ENCODE data around the gene SH3BP1.
"Not testable (repeated sequence)": the region's sequence is repeated elsewhere in the genome, so short reads cannot be mapped to it uniquely, and the experiment has no call there.

SH3BP1 gene, protein sequence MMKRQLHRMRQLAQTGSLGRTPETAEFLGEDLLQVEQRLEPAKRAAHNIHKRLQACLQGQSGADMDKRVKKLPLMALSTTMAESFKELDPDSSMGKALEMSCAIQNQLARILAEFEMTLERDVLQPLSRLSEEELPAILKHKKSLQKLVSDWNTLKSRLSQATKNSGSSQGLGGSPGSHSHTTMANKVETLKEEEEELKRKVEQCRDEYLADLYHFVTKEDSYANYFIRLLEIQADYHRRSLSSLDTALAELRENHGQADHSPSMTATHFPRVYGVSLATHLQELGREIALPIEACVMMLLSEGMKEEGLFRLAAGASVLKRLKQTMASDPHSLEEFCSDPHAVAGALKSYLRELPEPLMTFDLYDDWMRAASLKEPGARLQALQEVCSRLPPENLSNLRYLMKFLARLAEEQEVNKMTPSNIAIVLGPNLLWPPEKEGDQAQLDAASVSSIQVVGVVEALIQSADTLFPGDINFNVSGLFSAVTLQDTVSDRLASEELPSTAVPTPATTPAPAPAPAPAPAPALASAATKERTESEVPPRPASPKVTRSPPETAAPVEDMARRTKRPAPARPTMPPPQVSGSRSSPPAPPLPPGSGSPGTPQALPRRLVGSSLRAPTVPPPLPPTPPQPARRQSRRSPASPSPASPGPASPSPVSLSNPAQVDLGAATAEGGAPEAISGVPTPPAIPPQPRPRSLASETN

DNA sequence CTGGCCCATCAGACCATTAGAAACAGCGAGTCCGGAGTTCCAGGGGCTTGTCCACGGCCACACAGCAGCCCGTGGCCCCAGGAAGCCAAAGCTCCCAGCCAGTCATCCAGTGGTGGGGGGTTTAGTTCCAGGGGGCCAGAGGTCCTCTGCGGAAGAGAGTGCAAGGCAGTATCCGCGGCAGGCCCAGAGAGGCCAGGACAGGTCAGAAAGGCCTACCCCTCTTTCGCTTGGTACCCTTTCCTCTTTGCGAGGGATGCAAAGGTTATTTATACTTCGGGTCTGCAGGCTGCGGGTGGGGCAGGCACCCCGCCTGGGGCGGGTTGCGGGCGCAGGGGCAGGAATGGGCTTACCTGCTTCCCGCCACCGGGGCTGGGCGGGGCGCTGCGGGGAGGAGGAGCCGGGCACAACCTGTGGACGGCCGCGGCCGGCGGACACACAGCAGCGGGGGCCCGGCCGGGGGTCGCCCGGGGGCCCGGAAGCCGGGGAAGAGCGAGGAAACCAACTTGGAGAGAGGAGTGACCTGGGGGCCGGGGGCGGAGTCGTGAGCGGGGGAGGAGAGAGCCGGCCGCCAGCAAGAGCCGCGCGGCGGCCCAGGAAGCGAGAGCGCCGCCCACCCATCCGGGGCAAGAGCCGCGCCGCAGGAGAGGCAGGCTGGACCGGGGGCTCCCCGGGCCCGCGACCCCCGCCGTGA lies at the start of gene SH3BP1:
SH3BP1 (plus strand) TSS at position 600 of the 691 bp plus-strand sequence. CDS start 119 bp downstream, outside the sequence.
- TF ChIP-seq, protein P1, sequence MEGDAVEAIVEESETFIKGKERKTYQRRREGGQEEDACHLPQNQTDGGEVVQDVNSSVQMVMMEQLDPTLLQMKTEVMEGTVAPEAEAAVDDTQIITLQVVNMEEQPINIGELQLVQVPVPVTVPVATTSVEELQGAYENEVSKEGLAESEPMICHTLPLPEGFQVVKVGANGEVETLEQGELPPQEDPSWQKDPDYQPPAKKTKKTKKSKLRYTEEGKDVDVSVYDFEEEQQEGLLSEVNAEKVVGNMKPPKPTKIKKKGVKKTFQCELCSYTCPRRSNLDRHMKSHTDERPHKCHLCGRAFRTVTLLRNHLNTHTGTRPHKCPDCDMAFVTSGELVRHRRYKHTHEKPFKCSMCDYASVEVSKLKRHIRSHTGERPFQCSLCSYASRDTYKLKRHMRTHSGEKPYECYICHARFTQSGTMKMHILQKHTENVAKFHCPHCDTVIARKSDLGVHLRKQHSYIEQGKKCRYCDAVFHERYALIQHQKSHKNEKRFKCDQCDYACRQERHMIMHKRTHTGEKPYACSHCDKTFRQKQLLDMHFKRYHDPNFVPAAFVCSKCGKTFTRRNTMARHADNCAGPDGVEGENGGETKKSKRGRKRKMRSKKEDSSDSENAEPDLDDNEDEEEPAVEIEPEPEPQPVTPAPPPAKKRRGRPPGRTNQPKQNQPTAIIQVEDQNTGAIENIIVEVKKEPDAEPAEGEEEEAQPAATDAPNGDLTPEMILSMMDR (IDR thresholded peaks at IDR 0.05; ENCODE audit: control extremely low read depth, extremely low read depth, low read depth, missing control alignments): no peak
- peak; percentile 81 for DNase-seq (ENCODE audit: extremely low spot score)
- ChIA-PET POLR2A (interaction anchor here (0.6 kb wide), 1 partner anchor 41 kb away, joined by 5 read pairs; no protein-coding TSS in a partner anchor), CTCF (interaction anchor here (7.7 to 14.7 kb wide), 4 partner anchors 10 to 37 kb away, joined by 78 to 298 read pairs (median 219); partner anchors contain the start of genes GGA1, LGALS1, NOL12 and PDXP)

DNA sequence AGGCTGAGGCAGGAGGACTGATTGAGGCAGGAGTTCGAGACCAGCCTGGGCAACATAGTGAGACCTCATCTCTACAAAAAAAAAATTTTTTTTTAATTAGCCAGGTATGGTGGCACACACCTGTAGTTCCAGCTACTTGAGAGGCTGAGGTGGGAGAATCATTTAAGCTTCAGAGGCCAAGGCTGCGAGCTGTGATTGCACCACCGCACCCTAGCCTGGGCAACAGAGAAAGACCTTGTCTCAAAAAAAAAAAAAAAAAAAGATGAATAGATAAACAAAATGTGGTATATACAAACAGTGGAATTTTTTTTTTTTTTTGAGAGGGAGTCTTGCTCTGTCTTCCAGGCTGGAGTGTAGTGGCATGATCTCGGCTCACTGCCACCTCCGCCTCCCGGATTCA lies 48.4 kb upstream of the SH3BP1 start:
- POLR2A ChIA-PET; DNase-seq (ENCODE audit: extremely low spot score): not testable (repeated sequence)
- CTCF ChIA-PET: interaction anchor here (0.5 to 28.4 kb wide), 6 partner anchors 11 to 174 kb away, joined by 3 to 365 read pairs (median 100); partner anchors contain the start of genes GGA1 and LGALS2

DNA sequence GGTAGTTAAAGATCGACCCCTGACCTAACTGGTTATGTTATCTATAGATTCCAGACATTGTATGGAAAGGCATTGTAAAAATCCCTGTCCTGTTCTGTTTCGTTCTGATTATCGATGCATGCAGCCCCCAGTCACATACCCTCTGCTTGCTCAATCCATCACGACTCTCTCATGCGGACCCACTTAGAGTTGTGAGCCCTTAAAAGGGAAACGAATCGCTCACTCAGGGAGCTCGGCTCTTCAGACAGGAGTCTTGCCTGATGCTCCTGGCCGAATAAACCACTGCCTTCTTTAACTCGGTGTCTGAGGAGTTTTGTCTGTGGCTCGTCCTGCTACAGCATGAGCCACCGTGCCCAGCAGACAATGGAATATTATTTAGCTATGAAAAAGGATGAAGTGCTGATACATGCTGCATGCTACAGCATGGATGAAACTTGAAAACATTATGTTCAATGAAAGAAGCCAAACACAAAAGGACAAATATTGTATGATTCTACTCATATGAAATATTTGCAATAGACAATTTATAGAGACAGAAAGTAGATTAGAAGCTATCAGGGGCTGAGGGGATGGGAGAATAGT lies 47.6 kb upstream of the SH3BP1 start:
- DNase-seq (ENCODE audit: extremely low spot score): no peak
- TF ChIP-seq, protein P1 (IDR thresholded peaks at IDR 0.05; ENCODE audit: control extremely low read depth, extremely low read depth, low read depth, missing control alignments): no peak
- POLR2A ChIA-PET: interaction anchor here (1.1 kb wide), 1 partner anchor 16 kb away, joined by 4 read pairs; the partner anchor contains the start of gene GGA1
- CTCF ChIA-PET: interaction anchor here (0.6 to 28.4 kb wide), 31 partner anchors 8 to 341 kb away, joined by 3 to 365 read pairs (median 4); partner anchors contain the start of genes GGA1, LGALS2 and MFNG

DNA sequence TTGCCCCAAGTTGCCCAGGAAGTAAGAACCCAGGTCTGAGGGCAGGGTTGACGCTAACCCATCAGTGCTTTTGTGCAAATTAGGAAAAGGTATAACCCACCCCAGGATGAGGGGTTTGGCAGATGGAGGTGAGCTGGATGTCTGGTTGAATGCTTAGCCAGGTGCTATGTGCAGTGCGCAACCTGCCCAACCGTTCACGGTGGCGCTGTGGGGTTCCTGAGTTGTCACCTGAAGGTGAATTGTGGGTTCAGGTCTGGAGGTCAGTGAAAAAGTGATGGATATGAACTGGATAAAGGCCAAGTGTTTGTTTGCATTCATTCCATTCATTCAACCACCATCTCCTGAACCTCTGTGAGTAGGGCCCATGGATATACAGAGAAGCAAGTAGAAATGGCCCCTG lies 45.2 kb upstream of the SH3BP1 start:
- POLR2A ChIA-PET: no interaction called here
- DNase-seq (ENCODE audit: extremely low spot score): no peak

DNA sequence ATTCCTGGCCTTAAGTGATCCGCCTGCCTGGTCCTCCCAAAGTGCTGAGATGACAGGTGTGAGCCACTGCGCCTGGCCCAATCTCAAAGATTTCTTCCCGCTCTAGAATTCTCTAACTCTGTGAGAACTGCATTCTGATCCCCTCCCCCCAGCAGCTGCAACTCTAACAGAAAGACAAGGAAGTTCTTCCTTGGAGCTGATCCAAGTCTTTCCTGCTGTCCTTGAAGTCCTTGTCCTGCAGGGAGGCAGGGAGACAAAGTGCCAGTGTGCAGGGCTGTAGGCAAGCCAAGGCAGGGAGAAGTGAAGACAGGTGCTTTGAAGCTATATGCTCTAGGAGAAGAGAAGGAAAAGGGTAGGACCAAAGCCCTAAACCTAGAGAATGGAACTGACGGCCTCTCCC lies 40.3 kb upstream of the SH3BP1 start:
- no peak for DNase-seq (ENCODE audit: extremely low spot score)
- ChIA-PET CTCF (interaction anchor here (1.2 to 3.9 kb wide), 3 partner anchors 9 to 54 kb away, joined by 4 to 23 read pairs (median 11); partner anchors contain the start of gene GGA1), POLR2A (no interaction called here)
- TF ChIP-seq, protein P1 (IDR thresholded peaks at IDR 0.05; ENCODE audit: control extremely low read depth, extremely low read depth, low read depth, missing control alignments): no peak

More for the DNA sequence above, 45.2 kb upstream of the SH3BP1 start:
- CTCF ChIA-PET: interaction anchor here (8.9 to 28.4 kb wide), 3 partner anchors 12 to 50 kb away, joined by 167 to 365 read pairs (median 209); partner anchors contain the start of gene GGA1
- TF ChIP-seq, protein P1 (IDR thresholded peaks at IDR 0.05; ENCODE audit: control extremely low read depth, extremely low read depth, low read depth, missing control alignments): no peak

DNA sequence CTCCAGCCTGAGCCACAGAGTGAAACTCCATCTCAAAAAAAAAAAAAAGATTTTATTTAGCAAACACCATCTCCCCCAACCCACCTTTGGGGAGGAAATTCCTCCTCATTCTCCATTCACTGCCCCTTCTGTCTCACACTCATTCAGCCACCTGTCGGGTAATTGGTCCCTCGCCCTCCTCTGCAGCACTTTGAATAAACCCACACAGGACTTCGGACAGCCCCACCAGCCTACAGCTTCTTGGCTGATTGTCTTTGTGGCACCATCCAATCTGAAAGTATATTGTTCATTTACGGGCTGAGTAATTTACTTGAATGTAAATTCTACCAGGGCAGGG lies 38.3 kb upstream of the SH3BP1 start:
- ChIA-PET POLR2A (no interaction called here), CTCF (interaction anchor here (1.1 to 2.9 kb wide), 2 partner anchors 9 to 34 kb away, joined by 6 to 14 read pairs; no protein-coding TSS in a partner anchor)
- no peak for DNase-seq (ENCODE audit: extremely low spot score)
- TF ChIP-seq, protein P1 (IDR thresholded peaks at IDR 0.05; ENCODE audit: control extremely low read depth, extremely low read depth, low read depth, missing control alignments): no peak
